ENCODE data around the gene SLC23A1. TPM values are rescaled to one million over a fixed set of nuclear protein-coding genes. Genes with fewer than 3 reads are reported as not detected.

Gene SLC23A1
- total and polyA plus RNA-seq, 2 of the 13 experiments (the other 11 are each of a cell fraction or from before 2014, with no cell fraction given): 6.0 to 6.6 TPM

- TF ChIP-seq GATAD1 (CRISPR knock-in tag; IDR thresholded peaks at IDR 0.05) (no peak), ZNF550 (CRISPR knock-in tag; IDR thresholded peaks at IDR 0.05; ENCODE audit: borderline replicate concordance) (no peak), SAP130 (CRISPR knock-in tag; IDR thresholded peaks at IDR 0.05; ENCODE audit: low read depth) (peak; percentile 41; the same call in 1 of the 2 replicates), IRF2 (CRISPR knock-in tag; IDR thresholded peaks at IDR 0.05) (0 out of 2 replicates have a peak, but pooled peaks have one; percentile 17), POLR2A (IDR thresholded peaks at IDR 0.05; ENCODE audit: insufficient read depth in 1 of 2, low read depth in 2 of 2, low read length in 2 of 2) (no peak), NR2C2 (CRISPR knock-in tag; IDR thresholded peaks at IDR 0.05; ENCODE audit: borderline replicate concordance) (no peak), U2AF2 (IDR thresholded peaks at IDR 0.05; ENCODE audit: low read depth, low read length) (no peak), HCFC1 (IDR thresholded peaks at IDR 0.05; ENCODE audit: low read depth, low read length) (no peak), ZBTB8A (CRISPR knock-in tag; IDR thresholded peaks at IDR 0.05; ENCODE audit: borderline replicate concordance, low read depth) (no peak), SNAPC2 (CRISPR knock-in tag; IDR thresholded peaks at IDR 0.05) (no peak), PPARG (CRISPR knock-in tag; conservative IDR thresholded peaks at IDR 0.05) (peak; percentile 29; the same call in 1 of the 2 replicates), RFXAP (CRISPR knock-in tag; IDR thresholded peaks at IDR 0.05; ENCODE audit: borderline replicate concordance) (no peak), STAG1 (CRISPR knock-in tag; IDR thresholded peaks at IDR 0.05) (peak; percentile 56), ZFP91 (CRISPR knock-in tag; IDR thresholded peaks at IDR 0.05; ENCODE audit: borderline replicate concordance) (no peak), KMT2A (CRISPR knock-in tag; IDR thresholded peaks at IDR 0.05) (peak; percentile 23; the same call in 1 of the 2 replicates), MAX (IDR thresholded peaks at IDR 0.05) (no peak), TEF (CRISPR knock-in tag; IDR thresholded peaks at IDR 0.05) (no peak), ZNF350 (CRISPR knock-in tag; IDR thresholded peaks at IDR 0.05; ENCODE audit: borderline replicate concordance, low read depth) (no peak), ZNF280D (CRISPR knock-in tag; IDR thresholded peaks at IDR 0.05) (no peak), AHR (CRISPR knock-in tag; IDR thresholded peaks at IDR 0.05) (no peak), CENPT (CRISPR knock-in tag; IDR thresholded peaks at IDR 0.05; ENCODE audit: low read depth) (no peak), EEA1 (CRISPR knock-in tag; IDR thresholded peaks at IDR 0.05; ENCODE audit: borderline replicate concordance) (no peak), TOPORS (CRISPR knock-in tag; IDR thresholded peaks at IDR 0.05) (no peak)
- TF ChIP-seq, protein P1, sequence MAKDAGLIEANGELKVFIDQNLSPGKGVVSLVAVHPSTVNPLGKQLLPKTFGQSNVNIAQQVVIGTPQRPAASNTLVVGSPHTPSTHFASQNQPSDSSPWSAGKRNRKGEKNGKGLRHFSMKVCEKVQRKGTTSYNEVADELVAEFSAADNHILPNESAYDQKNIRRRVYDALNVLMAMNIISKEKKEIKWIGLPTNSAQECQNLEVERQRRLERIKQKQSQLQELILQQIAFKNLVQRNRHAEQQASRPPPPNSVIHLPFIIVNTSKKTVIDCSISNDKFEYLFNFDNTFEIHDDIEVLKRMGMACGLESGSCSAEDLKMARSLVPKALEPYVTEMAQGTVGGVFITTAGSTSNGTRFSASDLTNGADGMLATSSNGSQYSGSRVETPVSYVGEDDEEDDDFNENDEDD (CRISPR knock-in tag; IDR thresholded peaks at IDR 0.05; ENCODE audit: borderline replicate concordance): no peak
- TF ChIP-seq, protein P2, sequence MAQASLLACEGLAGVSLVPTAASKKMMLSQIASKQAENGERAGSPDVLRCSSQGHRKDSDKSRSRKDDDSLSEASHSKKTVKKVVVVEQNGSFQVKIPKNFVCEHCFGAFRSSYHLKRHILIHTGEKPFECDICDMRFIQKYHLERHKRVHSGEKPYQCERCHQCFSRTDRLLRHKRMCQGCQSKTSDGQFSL (CRISPR knock-in tag; IDR thresholded peaks at IDR 0.05): no peak
Measured at GRCh38 chr5:139402561-139403158, 19.6 kb upstream of the SLC23A1 start (continued).

Data from HepG2 (cell line).